WTC11 (cell line): ENCODE measurements around the gene CXorf51A. TPM values are rescaled to one million over a fixed set of nuclear protein-coding genes. Genes with fewer than 3 reads are reported as not detected.
"Not testable (repeated sequence)": the region's sequence is repeated elsewhere in the genome, so short reads cannot be mapped to it uniquely, and the experiment has no call there.

Source experiments
- ATAC-seq: fragments of 200-7000 bp; cut with Tn5 transposase; 2 replicates; pipeline ENCODE4 v1.10.0; 2021; ENCODE audit warnings: mild to moderate bottlenecking, moderate library complexity
- CTCF ChIA-PET: fragments of 300-600 bp; sonication (Branson Sonifier 250); formaldehyde crosslinking; loops from one replicate; lab custom pipeline; 2021; ENCODE audit warnings: antibody characterized with exemption; lab: Charles Lee
- POLR2A ChIA-PET: fragments of 350-600 bp; sonication (Branson Sonifier 250); formaldehyde crosslinking; loops from one replicate; lab custom pipeline; 2021; ENCODE audit warnings: antibody characterized with exemption; lab: Charles Lee
- DNase-seq: peaks from one replicate; pipeline ENCODE4 v3.0.0; 2021; ENCODE audit warnings: low spot score
- H3K27ac Mint-ChIP-seq: 2 replicates; pipeline ENCODE4 v1.8.0; 2021; ENCODE audit warnings: mixed read lengths
- H3K27me3 Mint-ChIP-seq: 2 replicates; pipeline ENCODE4 v1.8.0; 2021; ENCODE audit warnings: low read depth, mild to moderate bottlenecking, moderate library complexity, mixed read lengths
- H3K36me3 Mint-ChIP-seq: 2 replicates; pipeline ENCODE4 v1.8.0; 2021; ENCODE audit warnings: mixed read lengths
- H3K4me1 Mint-ChIP-seq: 2 replicates; pipeline ENCODE4 v1.8.0; 2022; ENCODE audit warnings: mixed read lengths
- H3K4me3 Mint-ChIP-seq: 2 replicates; pipeline ENCODE4 v1.8.0; 2021; ENCODE audit warnings: mild to moderate bottlenecking, moderate library complexity, mixed read lengths
- H3K9me3 Mint-ChIP-seq: 2 replicates; pipeline ENCODE4 v1.8.0; 2021; ENCODE audit warnings: mixed read lengths
- ATF1 ChIP-seq: sonication (generic); formaldehyde crosslinking; IDR thresholded peaks from 2 replicates; pipeline ENCODE4 v1.8.1; 2023; ENCODE audit warnings: mild to moderate bottlenecking, moderate library complexity, missing genetic modification reagents
- HMGA2 ChIP-seq: fragments of 250-450 bp; sonication (Bioruptor Pico); IDR thresholded peaks from 2 replicates; pipeline ENCODE4 v1.4.0; 2021; ENCODE audit warnings: mild to moderate bottlenecking, moderate library complexity
- JUN ChIP-seq: sonication (generic); formaldehyde crosslinking; IDR thresholded peaks from 2 replicates; pipeline ENCODE4 v1.8.0; 2023; ENCODE audit warnings: mild to moderate bottlenecking, missing genetic modification reagents
- NR3C1 ChIP-seq: sonication (generic); formaldehyde crosslinking; conservative IDR thresholded peaks from 2 replicates; pipeline ENCODE4 v1.8.1; 2023; ENCODE audit warnings: low read depth, mild to moderate bottlenecking, missing genetic modification reagents
- RORB ChIP-seq: fragments of 250-450 bp; sonication (Bioruptor Pico); IDR thresholded peaks from 2 replicates; pipeline ENCODE4 v1.9.0; 2021; ENCODE audit warnings: mild to moderate bottlenecking
- ZBTB21 ChIP-seq: sonication (generic); formaldehyde crosslinking; IDR thresholded peaks from 2 replicates; pipeline ENCODE4 v1.8.1; 2023; ENCODE audit warnings: mild to moderate bottlenecking, missing genetic modification reagents, borderline replicate concordance
- ZNF121 ChIP-seq: sonication (generic); formaldehyde crosslinking; IDR thresholded peaks from 2 replicates; pipeline ENCODE4 v1.8.0; 2023; ENCODE audit warnings: missing genetic modification reagents
- ZNF219 ChIP-seq: sonication (generic); formaldehyde crosslinking; IDR thresholded peaks from 2 replicates; pipeline ENCODE4 v1.8.0; 2023; ENCODE audit warnings: missing genetic modification reagents, mild to moderate bottlenecking, borderline replicate concordance
- ZNF671 ChIP-seq: fragments of 250-450 bp; sonication (Bioruptor Pico); IDR thresholded peaks from 2 replicates; pipeline ENCODE4 v1.8.0; 2021; ENCODE audit warnings: mild to moderate bottlenecking
- total RNA-seq: library from RNA; stranded (reverse); gene quantifications from 3 replicates; pipeline ENCODE4 v1.2.3, GENCODE V29; 2021
- TF ChIP-seq, protein P1 (sequence below): fragments of 250-450 bp; sonication (Bioruptor Pico); IDR thresholded peaks from 2 replicates; pipeline ENCODE4 v1.9.0; 2021; ENCODE audit warnings: moderate library complexity, mild to moderate bottlenecking, inconsistent platforms, borderline replicate concordance
- TF ChIP-seq, protein P2 (sequence below): sonication (generic); formaldehyde crosslinking; IDR thresholded peaks from 2 replicates; pipeline ENCODE4 v1.8.1; 2022; ENCODE audit warnings: mild to moderate bottlenecking, missing genetic modification reagents, moderate library complexity, borderline replicate concordance
- TF ChIP-seq, protein P3 (sequence below): sonication (generic); formaldehyde crosslinking; IDR thresholded peaks from 2 replicates; pipeline ENCODE4 v1.8.1; 2023; ENCODE audit warnings: mild to moderate bottlenecking, missing genetic modification reagents
- TF ChIP-seq, protein P4 (sequence below): fragments of 250-450 bp; sonication (Bioruptor Pico); IDR thresholded peaks from 2 replicates; pipeline ENCODE4 v2.1.2; 2022; ENCODE audit warnings: mild to moderate bottlenecking, moderate library complexity
- TF ChIP-seq, protein P5 (sequence below): sonication (generic); formaldehyde crosslinking; IDR thresholded peaks from 2 replicates; pipeline ENCODE4 v1.8.1; 2022; ENCODE audit warnings: mild to moderate bottlenecking, moderate library complexity, missing genetic modification reagents
- TF ChIP-seq, protein P6 (sequence below): fragments of 250-450 bp; sonication (Bioruptor Pico); IDR thresholded peaks from 2 replicates; pipeline ENCODE4 v1.9.0; 2021; ENCODE audit warnings: mild to moderate bottlenecking, borderline replicate concordance

Gene CXorf51A
- total RNA-seq, 1 experiment from 2014 or later, result not detected

DNA sequence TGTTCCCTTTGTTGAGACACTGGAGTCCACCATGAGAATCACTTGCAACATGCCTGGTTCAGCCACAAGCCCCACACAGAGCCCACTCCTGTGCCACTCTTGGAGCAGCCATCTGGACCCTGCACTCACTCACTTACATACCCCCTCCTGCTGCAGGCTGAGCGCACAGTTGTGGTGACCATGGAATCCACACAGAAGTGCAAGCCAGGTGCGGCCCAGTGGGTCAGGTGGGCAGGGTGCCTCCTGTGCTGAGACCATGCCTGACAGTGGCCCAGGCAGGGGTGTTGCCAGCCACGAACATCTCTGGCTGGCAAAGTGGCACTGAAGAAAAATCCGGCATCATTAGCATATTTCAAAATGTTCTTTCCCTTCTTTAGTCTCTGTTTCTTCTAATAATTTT, 17.4 kb upstream of the CXorf51A start:
- TF ChIP-seq, protein P1, sequence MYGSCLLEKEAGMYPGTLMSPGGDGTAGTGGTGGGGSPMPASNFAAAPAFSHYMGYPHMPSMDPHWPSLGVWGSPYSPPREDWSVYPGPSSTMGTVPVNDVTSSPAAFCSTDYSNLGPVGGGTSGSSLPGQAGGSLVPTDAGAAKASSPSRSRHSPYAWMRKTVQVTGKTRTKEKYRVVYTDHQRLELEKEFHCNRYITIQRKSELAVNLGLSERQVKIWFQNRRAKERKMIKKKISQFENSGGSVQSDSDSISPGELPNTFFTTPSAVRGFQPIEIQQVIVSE (CRISPR knock-in tag), result no peak
- TF ChIP-seq ATF1 (CRISPR knock-in tag) (no peak), JUN (CRISPR knock-in tag) (no peak), ZBTB21 (no peak), NR3C1 (CRISPR knock-in tag) (no peak), ZNF219 (CRISPR knock-in tag) (no peak), HMGA2 (CRISPR knock-in tag) (no peak), ZNF671 (CRISPR knock-in tag) (no peak), RORB (no peak), ZNF121 (no peak)
- TF ChIP-seq, protein P2, sequence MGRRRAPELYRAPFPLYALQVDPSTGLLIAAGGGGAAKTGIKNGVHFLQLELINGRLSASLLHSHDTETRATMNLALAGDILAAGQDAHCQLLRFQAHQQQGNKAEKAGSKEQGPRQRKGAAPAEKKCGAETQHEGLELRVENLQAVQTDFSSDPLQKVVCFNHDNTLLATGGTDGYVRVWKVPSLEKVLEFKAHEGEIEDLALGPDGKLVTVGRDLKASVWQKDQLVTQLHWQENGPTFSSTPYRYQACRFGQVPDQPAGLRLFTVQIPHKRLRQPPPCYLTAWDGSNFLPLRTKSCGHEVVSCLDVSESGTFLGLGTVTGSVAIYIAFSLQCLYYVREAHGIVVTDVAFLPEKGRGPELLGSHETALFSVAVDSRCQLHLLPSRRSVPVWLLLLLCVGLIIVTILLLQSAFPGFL (CRISPR knock-in tag), result no peak
- TF ChIP-seq, protein P3, sequence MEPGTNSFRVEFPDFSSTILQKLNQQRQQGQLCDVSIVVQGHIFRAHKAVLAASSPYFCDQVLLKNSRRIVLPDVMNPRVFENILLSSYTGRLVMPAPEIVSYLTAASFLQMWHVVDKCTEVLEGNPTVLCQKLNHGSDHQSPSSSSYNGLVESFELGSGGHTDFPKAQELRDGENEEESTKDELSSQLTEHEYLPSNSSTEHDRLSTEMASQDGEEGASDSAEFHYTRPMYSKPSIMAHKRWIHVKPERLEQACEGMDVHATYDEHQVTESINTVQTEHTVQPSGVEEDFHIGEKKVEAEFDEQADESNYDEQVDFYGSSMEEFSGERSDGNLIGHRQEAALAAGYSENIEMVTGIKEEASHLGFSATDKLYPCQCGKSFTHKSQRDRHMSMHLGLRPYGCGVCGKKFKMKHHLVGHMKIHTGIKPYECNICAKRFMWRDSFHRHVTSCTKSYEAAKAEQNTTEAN, result no peak
- TF ChIP-seq, protein P4, sequence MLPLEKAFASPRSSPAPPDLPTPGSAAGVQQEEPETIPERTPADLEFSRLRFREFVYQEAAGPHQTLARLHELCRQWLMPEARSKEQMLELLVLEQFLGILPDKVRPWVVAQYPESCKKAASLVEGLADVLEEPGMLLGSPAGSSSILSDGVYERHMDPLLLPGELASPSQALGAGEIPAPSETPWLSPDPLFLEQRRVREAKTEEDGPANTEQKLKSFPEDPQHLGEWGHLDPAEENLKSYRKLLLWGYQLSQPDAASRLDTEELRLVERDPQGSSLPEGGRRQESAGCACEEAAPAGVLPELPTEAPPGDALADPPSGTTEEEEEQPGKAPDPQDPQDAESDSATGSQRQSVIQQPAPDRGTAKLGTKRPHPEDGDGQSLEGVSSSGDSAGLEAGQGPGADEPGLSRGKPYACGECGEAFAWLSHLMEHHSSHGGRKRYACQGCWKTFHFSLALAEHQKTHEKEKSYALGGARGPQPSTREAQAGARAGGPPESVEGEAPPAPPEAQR, result no peak
- TF ChIP-seq, protein P5, sequence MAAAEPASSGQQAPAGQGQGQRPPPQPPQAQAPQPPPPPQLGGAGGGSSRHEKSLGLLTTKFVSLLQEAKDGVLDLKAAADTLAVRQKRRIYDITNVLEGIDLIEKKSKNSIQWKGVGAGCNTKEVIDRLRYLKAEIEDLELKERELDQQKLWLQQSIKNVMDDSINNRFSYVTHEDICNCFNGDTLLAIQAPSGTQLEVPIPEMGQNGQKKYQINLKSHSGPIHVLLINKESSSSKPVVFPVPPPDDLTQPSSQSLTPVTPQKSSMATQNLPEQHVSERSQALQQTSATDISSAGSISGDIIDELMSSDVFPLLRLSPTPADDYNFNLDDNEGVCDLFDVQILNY (CRISPR knock-in tag), result no peak
- TF ChIP-seq, protein P6, sequence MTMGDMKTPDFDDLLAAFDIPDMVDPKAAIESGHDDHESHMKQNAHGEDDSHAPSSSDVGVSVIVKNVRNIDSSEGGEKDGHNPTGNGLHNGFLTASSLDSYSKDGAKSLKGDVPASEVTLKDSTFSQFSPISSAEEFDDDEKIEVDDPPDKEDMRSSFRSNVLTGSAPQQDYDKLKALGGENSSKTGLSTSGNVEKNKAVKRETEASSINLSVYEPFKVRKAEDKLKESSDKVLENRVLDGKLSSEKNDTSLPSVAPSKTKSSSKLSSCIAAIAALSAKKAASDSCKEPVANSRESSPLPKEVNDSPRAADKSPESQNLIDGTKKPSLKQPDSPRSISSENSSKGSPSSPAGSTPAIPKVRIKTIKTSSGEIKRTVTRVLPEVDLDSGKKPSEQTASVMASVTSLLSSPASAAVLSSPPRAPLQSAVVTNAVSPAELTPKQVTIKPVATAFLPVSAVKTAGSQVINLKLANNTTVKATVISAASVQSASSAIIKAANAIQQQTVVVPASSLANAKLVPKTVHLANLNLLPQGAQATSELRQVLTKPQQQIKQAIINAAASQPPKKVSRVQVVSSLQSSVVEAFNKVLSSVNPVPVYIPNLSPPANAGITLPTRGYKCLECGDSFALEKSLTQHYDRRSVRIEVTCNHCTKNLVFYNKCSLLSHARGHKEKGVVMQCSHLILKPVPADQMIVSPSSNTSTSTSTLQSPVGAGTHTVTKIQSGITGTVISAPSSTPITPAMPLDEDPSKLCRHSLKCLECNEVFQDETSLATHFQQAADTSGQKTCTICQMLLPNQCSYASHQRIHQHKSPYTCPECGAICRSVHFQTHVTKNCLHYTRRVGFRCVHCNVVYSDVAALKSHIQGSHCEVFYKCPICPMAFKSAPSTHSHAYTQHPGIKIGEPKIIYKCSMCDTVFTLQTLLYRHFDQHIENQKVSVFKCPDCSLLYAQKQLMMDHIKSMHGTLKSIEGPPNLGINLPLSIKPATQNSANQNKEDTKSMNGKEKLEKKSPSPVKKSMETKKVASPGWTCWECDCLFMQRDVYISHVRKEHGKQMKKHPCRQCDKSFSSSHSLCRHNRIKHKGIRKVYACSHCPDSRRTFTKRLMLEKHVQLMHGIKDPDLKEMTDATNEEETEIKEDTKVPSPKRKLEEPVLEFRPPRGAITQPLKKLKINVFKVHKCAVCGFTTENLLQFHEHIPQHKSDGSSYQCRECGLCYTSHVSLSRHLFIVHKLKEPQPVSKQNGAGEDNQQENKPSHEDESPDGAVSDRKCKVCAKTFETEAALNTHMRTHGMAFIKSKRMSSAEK (CRISPR knock-in tag), result no peak
- TF ChIP-seq, all 79 proteins: peak for 0
- Mint-ChIP-seq H3K36me3 (peaks cover 15% of the 10 kb centered on the region), H3K27me3 (no peaks in the 10 kb centered on the region), H3K9me3 (peaks cover 38% of the 10 kb centered on the region), H3K4me3 (no peak overlapping the region), H3K27ac (no peak overlapping the region), H3K4me1 (no peaks in the 10 kb centered on the region)
- DNase-seq (no peak), ATAC-seq (no peak)
- CTCF ChIA-PET, result no interaction called here
- POLR2A ChIA-PET, result no interaction called here

DNA sequence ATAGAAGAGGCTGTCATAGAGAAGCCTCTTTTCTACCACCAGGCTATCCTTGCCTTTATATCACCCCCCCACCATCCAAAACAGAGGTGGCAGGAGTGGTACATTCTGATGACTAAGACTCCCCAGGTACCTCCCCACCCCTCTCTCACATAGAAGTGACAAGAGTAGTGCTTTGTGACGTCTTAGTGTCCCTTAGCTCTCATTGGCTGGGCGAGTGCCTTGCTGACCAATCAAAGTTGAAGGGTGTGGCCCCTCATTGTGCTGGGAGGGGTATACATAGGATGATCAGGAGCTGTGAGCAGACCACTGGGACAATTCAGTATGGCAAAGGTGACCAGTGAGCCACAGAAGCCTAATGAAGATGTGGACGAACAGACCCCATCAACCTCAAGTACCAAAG, 5.1 kb downstream of the CXorf51A start, which contains the start of gene CXorf51B:
Gene CXorf51B, plus strand, starts transcription at position 301 of the 400 bp plus-strand sequence. Its CDS starts 21 bp downstream, at position 322.
- CTCF ChIA-PET, ATAC-seq, H3K27ac Mint-ChIP-seq, H3K36me3 Mint-ChIP-seq, H3K4me3 Mint-ChIP-seq, H3K4me1 Mint-ChIP-seq, DNase-seq, POLR2A ChIA-PET, H3K27me3 Mint-ChIP-seq, H3K9me3 Mint-ChIP-seq: not testable (repeated sequence)

Other genes starting within 250 kb of the CXorf51A start
- gene CXorf51B, start 5.0 kb downstream of the CXorf51A start, total RNA-seq, result not detected in 3 replicates